ENCODE results near the gene TMEM184C. TPM values are rescaled to one million over a fixed set of nuclear protein-coding genes. Genes with fewer than 3 reads are reported as not detected.

The TMEM184C gene
- total RNA-seq, 1 experiment from 2014 or later: 43.7 TPM

GRCh38 chr4:147626903-147627302, 9.7 kb downstream of the TMEM184C start:
- CTCF ChIA-PET: interaction anchor here (0.9 kb wide), 1 partner anchor 240 kb away, joined by 3 read pairs; no protein-coding TSS in a partner anchor
- Mint-ChIP-seq H3K4me3 (no peak overlapping the region), H3K27ac (peak overlapping the region; percentile 54), H3K4me1 (peaks cover 47% of the 10 kb centered on the region), H3K27me3 (ENCODE audit: low read depth) (no peaks in the 10 kb centered on the region), H3K36me3 (peaks cover 46% of the 10 kb centered on the region), H3K9me3 (no peaks in the 10 kb centered on the region)
- peak; percentile 40; the same call in 1 of the 2 replicates for ATAC-seq
- no peak for TF ChIP-seq ZNF138 (CRISPR knock-in tag; conservative IDR thresholded peaks at IDR 0.05)
- TF ChIP-seq KAT7 (CRISPR knock-in tag; IDR thresholded peaks at IDR 0.05; ENCODE audit: borderline replicate concordance): no peak
- TF ChIP-seq ATF2 (CRISPR knock-in tag; IDR thresholded peaks at IDR 0.05; ENCODE audit: borderline replicate concordance, low read depth): no peak
- no peak for TF ChIP-seq GTF2I (CRISPR knock-in tag; conservative IDR thresholded peaks at IDR 0.05)
- POLR2A ChIA-PET: no interaction called here
- DNase-seq (ENCODE audit: low spot score): no peak

DNA sequence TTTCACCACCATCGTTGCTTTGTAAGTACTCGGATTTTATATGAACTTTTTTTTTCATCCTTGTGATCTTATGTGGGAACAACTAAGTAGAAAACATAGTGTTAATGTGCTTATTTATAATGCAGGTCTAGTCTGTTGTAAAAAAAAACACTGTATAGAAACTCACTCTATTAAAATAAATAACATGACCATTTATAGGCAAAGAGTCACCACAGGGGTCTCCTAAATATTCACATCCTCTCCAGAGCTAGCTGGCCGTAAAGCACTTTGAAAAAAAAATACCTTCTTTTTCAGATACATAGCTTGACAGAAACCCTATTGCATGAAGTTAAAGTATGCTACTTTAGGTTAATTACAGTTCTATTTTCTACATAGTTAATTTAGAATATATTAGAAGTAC, 11.2 kb downstream of the TMEM184C start:
- no peaks in the 10 kb centered on the region for H3K27me3 Mint-ChIP-seq (ENCODE audit: low read depth)
- ATAC-seq (peak; percentile 55), DNase-seq (ENCODE audit: low spot score) (no peak)
- TF ChIP-seq, protein P1, sequence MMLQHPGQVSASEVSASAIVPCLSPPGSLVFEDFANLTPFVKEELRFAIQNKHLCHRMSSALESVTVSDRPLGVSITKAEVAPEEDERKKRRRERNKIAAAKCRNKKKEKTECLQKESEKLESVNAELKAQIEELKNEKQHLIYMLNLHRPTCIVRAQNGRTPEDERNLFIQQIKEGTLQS (CRISPR knock-in tag; conservative IDR thresholded peaks at IDR 0.05): no peak
- TF ChIP-seq ZBTB21 (CRISPR knock-in tag; IDR thresholded peaks at IDR 0.05; ENCODE audit: borderline replicate concordance) (no peak), NFE2L1 (CRISPR knock-in tag; IDR thresholded peaks at IDR 0.05) (no peak), FOXJ3 (CRISPR knock-in tag; IDR thresholded peaks at IDR 0.05; ENCODE audit: borderline replicate concordance) (no peak), AR (CRISPR knock-in tag; IDR thresholded peaks at IDR 0.05) (no peak), TEAD4 (CRISPR knock-in tag; IDR thresholded peaks at IDR 0.05) (no peak), ETV6 (CRISPR knock-in tag; IDR thresholded peaks at IDR 0.05) (no peak)
- POLR2A ChIA-PET: interaction anchor here (1.1 kb wide), 1 partner anchor 11 kb away, joined by 4 read pairs; the partner anchor contains the start of gene TMEM184C
- peak overlapping the region; percentile 85 for H3K27ac Mint-ChIP-seq
- H3K9me3 Mint-ChIP-seq: no peaks in the 10 kb centered on the region
- CTCF ChIA-PET: interaction anchor here (0.8 to 3.9 kb wide), 6 partner anchors 11 to 238 kb away, joined by 3 to 30 read pairs (median 4); partner anchors contain the start of gene TMEM184C
- peaks cover 44% of the 10 kb centered on the region for H3K36me3 Mint-ChIP-seq
- H3K4me1 Mint-ChIP-seq: peaks cover 43% of the 10 kb centered on the region
- H3K4me3 Mint-ChIP-seq: peak overlapping the region; percentile 33

DNA sequence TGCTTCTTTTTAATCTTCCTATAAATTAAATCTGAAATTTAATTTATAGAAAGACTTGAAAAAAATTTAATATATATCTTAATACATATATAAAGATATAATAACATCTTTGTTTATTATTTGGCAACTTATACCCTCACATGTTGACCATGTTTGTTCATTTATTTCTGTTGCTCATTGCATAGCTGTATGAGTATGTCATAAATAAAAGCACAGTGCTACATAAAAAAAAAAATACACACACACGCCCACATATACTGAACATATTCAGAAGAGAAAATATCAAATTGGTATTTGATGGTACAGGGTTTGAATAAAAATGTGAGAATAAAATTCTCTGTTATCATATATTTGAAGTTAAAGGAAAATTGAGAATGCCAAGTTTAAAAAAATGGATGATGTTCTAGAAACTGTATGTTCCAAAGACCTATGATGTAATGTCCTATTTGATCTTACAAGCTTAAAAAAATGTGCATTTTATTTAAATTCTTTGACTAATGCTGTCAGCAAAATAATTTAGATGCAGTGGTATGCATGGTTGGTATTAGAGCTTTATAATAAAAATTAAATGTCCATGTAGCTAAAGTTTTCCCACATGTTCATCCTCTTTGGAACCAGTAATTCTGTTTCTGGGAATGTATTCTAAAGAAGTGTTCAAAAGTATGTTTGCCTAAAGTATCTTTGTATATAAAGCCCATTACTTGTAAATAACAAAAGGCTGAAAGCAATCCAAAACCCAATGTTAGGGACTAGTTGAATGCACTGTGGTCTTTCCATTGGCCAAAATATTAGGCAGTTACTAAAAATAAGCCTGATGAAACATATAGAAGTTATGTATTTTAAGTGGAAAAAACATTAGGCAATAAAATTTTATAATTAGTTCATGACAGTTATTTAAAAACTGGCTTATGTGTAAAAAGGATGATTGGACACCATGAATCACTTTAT, 12.9 kb downstream of the TMEM184C start:
- Mint-ChIP-seq H3K4me1 (peaks cover 38% of the 10 kb centered on the region), H3K27me3 (ENCODE audit: low read depth) (no peaks in the 10 kb centered on the region), H3K4me3 (no peak overlapping the region), H3K27ac (no peak overlapping the region), H3K9me3 (no peaks in the 10 kb centered on the region), H3K36me3 (peaks cover 52% of the 10 kb centered on the region)
- no peak for DNase-seq (ENCODE audit: low spot score)
- ChIA-PET CTCF (interaction anchor here (0.9 to 3.9 kb wide), 3 partner anchors 13 to 237 kb away, joined by 3 to 30 read pairs (median 6); partner anchors contain the start of gene TMEM184C), POLR2A (no interaction called here)
- no peak for ATAC-seq
- TF ChIP-seq, protein P2, sequence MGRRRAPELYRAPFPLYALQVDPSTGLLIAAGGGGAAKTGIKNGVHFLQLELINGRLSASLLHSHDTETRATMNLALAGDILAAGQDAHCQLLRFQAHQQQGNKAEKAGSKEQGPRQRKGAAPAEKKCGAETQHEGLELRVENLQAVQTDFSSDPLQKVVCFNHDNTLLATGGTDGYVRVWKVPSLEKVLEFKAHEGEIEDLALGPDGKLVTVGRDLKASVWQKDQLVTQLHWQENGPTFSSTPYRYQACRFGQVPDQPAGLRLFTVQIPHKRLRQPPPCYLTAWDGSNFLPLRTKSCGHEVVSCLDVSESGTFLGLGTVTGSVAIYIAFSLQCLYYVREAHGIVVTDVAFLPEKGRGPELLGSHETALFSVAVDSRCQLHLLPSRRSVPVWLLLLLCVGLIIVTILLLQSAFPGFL (CRISPR knock-in tag; IDR thresholded peaks at IDR 0.05; ENCODE audit: borderline replicate concordance): no peak
- TF ChIP-seq RELA (CRISPR knock-in tag; IDR thresholded peaks at IDR 0.05; ENCODE audit: borderline replicate concordance): no peak
- TF ChIP-seq IRF2 (CRISPR knock-in tag; IDR thresholded peaks at IDR 0.05; ENCODE audit: borderline replicate concordance, low read depth): no peak
- TF ChIP-seq ZNF219 (CRISPR knock-in tag; IDR thresholded peaks at IDR 0.05; ENCODE audit: borderline replicate concordance): no peak
- no peak for TF ChIP-seq ZNF423 (CRISPR knock-in tag; IDR thresholded peaks at IDR 0.05)
- TF ChIP-seq SP1 (CRISPR knock-in tag; conservative IDR thresholded peaks at IDR 0.05): no peak
- TF ChIP-seq MYBL2 (CRISPR knock-in tag; IDR thresholded peaks at IDR 0.05): no peak
- no peak for TF ChIP-seq HMGA2 (CRISPR knock-in tag; IDR thresholded peaks at IDR 0.05)
- no peak for TF ChIP-seq ZNF396 (CRISPR knock-in tag; IDR thresholded peaks at IDR 0.05; ENCODE audit: borderline replicate concordance)
- no peak for TF ChIP-seq AR (CRISPR knock-in tag; IDR thresholded peaks at IDR 0.05)
- no peak for TF ChIP-seq ZNF317 (CRISPR knock-in tag; IDR thresholded peaks at IDR 0.05; ENCODE audit: borderline replicate concordance, low read depth)

Measured in WTC11 (cell line).